GM12874 (cell line): ENCODE data around the gene CHAC1.

Experiments
- TF ChIP-seq, protein P1 (sequence below): IDR thresholded peaks from 2 replicates; pipeline ENCODE4 v1.5.1; 2011; ENCODE audit warnings: low read depth, mild to moderate bottlenecking, control low read depth, low read length, moderate library complexity; ENCODE audit not compliant: insufficient read depth

The CHAC1 gene

GRCh38 chr15:40957041-40957555 is 3.8 kb downstream of the CHAC1 start:
- TF ChIP-seq, protein P1, sequence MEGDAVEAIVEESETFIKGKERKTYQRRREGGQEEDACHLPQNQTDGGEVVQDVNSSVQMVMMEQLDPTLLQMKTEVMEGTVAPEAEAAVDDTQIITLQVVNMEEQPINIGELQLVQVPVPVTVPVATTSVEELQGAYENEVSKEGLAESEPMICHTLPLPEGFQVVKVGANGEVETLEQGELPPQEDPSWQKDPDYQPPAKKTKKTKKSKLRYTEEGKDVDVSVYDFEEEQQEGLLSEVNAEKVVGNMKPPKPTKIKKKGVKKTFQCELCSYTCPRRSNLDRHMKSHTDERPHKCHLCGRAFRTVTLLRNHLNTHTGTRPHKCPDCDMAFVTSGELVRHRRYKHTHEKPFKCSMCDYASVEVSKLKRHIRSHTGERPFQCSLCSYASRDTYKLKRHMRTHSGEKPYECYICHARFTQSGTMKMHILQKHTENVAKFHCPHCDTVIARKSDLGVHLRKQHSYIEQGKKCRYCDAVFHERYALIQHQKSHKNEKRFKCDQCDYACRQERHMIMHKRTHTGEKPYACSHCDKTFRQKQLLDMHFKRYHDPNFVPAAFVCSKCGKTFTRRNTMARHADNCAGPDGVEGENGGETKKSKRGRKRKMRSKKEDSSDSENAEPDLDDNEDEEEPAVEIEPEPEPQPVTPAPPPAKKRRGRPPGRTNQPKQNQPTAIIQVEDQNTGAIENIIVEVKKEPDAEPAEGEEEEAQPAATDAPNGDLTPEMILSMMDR = no peak

DNA sequence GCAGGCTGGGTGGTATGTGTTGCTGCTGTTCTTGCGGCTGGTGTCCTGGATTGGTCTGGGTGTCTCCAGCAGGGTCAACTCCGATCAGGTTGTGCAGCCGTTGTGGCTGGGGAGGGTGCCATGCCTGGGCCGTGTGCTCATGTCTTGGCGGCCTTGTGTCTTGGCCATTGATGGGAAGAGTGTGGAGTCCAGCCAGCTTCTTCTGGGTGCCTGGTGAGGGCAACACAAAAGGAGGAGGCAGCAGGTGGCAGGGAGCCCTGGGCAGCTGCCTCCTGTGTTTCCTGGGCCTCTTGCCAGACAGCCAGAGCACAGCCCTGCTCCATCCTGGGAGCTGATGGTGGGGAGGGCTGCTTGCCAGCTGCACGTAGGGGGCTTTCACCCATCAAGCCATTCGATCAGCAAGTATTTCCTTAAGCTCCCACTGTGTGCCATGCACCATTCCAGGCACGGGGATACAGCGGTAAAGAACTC is 4.3 kb downstream of the CHAC1 start:
- TF ChIP-seq, protein P1 = no peak

DNA sequence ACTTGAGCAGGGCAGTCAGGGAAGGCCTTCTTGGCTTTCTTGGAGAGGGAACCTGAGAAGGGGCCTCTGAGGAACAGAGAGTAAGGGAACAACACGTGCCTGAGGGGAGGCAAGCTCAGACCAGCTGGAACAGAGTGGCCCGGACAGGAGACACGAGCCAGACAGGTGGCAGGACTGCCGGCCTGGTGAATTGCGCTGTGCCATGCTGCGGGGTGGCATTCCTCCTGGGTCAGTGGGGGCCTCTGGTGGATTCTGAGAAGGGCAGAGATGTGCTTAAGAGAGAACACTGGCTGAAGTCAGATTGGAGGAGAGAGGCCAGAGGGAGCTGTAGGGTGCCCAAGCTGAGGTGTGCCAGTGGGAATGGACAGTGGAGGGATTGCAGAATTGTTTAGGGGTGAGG is 4.9 kb downstream of the CHAC1 start:
- TF ChIP-seq, protein P1 = no peak

GRCh38 chr15:40958723-40959122 is 5.5 kb downstream of the CHAC1 start:
- TF ChIP-seq, protein P1 = no peak

- TF ChIP-seq, protein P1 = no peak
Observed at GRCh38 chr15:40959331-40960141, 6.3 kb downstream of the CHAC1 start.

GRCh38 chr15:40960151-40960885 is 7.0 kb downstream of the CHAC1 start:
- TF ChIP-seq, protein P1 = no peak

GRCh38 chr15:40960925-40961324 is 7.7 kb downstream of the CHAC1 start:
- TF ChIP-seq, protein P1 = no peak
